ENCODE data around the gene LTBP1.
"Not testable (repeated sequence)": the region's sequence is repeated elsewhere in the genome, so short reads cannot be mapped to it uniquely, and the experiment has no call there.

LTBP1 gene, protein sequence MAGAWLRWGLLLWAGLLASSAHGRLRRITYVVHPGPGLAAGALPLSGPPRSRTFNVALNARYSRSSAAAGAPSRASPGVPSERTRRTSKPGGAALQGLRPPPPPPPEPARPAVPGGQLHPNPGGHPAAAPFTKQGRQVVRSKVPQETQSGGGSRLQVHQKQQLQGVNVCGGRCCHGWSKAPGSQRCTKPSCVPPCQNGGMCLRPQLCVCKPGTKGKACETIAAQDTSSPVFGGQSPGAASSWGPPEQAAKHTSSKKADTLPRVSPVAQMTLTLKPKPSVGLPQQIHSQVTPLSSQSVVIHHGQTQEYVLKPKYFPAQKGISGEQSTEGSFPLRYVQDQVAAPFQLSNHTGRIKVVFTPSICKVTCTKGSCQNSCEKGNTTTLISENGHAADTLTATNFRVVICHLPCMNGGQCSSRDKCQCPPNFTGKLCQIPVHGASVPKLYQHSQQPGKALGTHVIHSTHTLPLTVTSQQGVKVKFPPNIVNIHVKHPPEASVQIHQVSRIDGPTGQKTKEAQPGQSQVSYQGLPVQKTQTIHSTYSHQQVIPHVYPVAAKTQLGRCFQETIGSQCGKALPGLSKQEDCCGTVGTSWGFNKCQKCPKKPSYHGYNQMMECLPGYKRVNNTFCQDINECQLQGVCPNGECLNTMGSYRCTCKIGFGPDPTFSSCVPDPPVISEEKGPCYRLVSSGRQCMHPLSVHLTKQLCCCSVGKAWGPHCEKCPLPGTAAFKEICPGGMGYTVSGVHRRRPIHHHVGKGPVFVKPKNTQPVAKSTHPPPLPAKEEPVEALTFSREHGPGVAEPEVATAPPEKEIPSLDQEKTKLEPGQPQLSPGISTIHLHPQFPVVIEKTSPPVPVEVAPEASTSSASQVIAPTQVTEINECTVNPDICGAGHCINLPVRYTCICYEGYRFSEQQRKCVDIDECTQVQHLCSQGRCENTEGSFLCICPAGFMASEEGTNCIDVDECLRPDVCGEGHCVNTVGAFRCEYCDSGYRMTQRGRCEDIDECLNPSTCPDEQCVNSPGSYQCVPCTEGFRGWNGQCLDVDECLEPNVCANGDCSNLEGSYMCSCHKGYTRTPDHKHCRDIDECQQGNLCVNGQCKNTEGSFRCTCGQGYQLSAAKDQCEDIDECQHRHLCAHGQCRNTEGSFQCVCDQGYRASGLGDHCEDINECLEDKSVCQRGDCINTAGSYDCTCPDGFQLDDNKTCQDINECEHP (N-terminal part only)

GRCh38 chr2:32946314-32947075 lies at the start of gene LTBP1:
Gene LTBP1, plus strand, starts transcription at chr2:32946953. Its CDS starts 372 bp downstream, at chr2:32947325.
- DNase-seq: peak; percentile 48

DNA sequence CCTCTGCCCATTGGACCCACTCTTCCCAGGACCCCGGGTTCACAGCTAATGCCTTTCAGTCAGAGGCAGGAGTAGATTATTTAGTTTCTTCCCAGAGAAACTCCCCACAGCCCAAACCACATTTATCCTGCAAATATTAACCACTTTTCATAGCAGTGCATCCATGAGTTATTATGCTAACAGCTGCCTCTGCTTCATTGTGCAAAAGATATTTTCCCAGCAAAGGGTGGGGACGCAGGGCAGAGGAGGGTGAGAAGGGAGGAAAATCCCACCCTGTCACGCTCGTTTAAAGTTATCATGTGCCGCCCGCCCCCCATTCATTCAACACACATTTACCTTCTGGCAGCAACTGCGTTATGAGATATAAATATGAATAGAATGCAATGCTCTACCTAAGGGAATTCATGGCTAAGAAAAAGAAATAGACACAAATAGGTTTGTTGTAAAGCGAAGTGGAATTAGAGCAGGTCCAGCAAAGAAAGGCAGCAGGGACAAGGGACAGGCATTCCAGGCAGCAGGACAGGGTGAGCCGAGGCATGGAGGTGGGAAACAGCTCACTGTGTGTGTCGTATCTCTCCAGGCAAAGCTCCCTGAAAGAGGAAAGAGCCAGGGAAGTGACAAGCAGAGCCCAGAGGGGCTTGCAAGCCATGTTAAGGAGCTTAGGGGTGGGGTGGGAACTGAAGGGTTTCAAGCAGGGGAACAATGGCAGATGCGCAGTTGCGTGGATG lies 46.3 kb upstream of the LTBP1 start:
- DNase-seq: no peak

DNA sequence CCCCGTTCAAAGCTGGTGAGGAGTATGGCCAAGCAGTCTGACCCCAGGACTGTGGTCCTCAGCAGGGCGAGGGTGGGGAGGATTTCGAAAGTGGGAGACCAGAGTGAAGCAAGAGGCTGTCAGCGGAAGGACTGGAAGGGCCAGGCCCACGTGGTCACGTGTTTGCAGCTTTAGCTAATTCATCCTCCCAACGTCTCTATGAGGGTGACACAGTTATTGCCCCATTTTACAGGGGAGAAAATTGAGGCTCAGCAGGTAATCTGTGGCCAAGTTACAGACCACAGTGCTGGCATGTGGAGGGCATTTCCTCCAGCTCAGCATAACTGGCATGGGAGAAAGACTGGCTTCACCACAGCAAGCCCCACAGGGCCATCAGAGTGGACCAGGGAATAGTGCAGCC lies 45.4 kb upstream of the LTBP1 start:
- DNase-seq: no peak

GRCh38 chr2:32902174-32902573 lies 44.6 kb upstream of the LTBP1 start:
- DNase-seq: no peak

DNA sequence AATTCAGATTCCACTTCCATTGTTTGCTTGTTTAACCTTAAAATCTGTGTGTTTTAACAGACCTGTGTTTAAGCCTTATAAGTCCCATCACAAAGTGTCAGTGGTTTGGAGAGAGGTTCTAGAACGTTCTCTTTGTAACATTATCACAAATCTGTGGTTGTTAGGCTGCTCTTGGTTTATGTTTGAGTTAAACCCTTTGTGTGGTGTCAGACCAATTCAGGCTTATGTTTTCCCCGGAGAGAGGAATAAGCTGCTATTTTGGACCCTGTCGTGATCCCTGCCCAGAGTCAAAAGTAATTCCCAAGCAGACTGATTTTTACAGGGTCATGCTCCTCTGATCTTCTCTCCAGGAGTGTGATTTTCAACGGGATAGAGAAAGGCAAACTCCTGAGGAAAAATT lies 43.8 kb upstream of the LTBP1 start:
- no peak for DNase-seq

DNA sequence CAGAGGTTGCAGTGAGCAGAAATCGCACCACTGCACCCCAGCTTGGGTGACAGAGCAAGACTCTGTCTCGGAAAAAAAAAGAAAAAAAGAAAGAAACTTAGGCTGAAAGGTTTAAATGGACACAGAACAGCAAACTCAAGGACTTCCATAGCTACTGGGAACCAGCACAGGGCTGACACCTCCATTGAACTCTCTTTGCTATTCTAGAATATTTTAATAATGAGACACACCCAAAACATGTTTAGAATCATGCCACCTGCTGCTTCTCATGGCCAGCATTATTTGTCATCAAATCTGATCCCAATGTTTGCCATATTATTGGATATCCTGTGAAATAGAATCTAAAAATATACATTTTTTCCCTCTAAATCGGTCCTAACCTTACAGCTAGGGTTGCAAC lies 42.7 kb upstream of the LTBP1 start:
- no peak for DNase-seq

DNA sequence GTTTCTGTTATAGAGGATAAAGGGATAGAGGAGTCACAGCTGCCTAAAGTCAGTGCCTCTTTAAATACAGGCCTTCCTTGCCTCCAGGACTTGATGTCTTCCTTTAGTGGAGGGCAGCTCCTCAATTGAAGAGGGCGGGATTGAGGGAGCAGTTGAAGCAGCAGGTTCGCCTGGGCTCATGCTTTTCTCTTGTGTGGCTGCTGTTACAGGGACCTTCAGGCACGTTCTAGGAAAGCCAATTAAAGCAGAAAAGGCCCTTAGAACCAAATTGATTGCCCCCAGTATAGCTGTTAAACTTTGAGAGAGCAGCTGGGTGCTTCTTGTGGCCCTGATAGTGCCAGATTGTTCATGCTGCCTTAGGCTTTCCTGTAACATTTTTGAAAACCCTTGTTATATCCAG lies 42.0 kb upstream of the LTBP1 start:
- DNase-seq: no peak

DNA sequence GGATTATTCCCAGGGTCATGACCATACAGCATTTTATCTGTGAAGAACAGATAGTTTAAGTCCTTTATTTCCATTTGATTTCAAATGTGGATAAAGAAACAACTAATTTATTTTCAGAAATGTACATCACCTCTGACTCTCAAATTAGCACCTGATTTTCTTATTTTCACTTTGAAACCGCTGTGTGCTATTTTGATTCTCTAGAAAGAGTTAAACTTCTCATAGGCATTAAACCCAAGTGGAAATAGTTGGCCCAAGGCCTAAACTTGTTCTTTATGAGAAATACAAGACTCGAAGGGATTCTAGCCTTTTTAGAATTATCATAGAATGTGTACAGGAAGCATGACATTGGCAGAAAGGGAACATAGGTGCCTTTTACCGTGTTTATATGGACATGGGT lies 41.5 kb upstream of the LTBP1 start:
- no peak for DNase-seq

GRCh38 chr2:32910883-32911598 lies 35.7 kb upstream of the LTBP1 start:
- DNase-seq: peak; percentile 60

GRCh38 chr2:32915694-32916093 lies 31.1 kb upstream of the LTBP1 start:
- no peak for DNase-seq

DNA sequence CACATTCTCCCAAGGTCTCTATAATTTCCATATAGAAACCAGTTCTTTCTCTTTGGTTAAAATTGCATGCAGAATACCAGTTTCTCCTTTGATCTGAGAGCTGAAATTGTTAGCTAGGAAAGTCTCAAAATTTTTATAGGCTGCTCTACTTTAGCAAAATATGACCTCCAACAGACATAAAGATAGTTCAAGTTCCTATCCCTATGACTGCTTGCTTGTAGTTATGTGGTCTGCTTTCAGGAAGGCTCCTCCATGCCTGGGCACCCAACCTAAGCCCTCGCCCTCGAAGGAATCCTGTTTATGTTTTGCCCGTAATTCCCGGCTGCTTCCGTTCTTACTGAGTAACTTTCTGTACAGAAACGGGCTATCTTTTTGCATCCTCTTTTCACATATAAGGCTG lies 28.0 kb upstream of the LTBP1 start:
- DNase-seq: no peak

- not testable (repeated sequence) for DNase-seq
These were observed 26.9 kb upstream of the LTBP1 start for GRCh38 chr2:32919901-32920300.

GRCh38 chr2:32921486-32921885 lies 25.3 kb upstream of the LTBP1 start:
- DNase-seq: not testable (repeated sequence)

GRCh38 chr2:32922501-32922900 lies 24.3 kb upstream of the LTBP1 start:
- DNase-seq: no peak

- DNase-seq: no peak
These were observed 23.6 kb upstream of the LTBP1 start for GRCh38 chr2:32923109-32923508.

GRCh38 chr2:32925283-32925815 lies 21.4 kb upstream of the LTBP1 start:
- no peak for DNase-seq

DNA sequence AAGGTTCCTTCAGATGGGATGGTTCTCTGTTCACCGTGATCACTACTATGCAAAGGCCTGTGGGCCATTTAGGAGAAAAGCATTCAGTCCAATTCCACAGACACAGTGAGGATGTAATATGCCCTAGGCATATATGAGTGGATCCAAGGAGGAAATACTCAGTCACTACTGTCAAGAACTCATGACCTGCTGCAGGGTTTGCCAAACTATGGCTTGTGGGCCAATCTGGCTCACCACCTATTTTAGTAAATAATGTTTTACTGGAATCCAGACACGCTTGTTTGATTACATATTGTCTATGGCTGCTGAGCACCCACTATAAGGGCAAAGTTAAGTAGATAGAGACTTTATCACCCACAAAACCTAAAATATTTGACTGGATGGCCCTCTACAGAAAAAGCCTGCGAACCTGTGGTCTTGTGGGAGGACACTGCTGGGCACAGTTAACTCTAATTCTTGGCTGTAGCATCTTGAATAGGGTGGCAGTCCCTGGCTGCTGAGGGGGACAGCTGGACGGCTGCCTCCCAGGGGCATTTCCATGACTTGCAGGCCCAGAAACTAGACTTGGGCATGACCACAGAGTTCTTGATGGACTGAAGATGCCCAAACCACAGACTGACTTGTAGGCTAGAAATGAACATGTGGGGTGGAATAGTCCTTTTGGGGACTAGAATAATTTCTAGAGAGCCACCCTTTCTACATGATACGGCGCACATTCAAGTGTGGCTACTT lies 20.6 kb upstream of the LTBP1 start:
- DNase-seq: no peak

GRCh38 chr2:32926708-32927084 lies 20.1 kb upstream of the LTBP1 start:
- no peak for DNase-seq

- DNase-seq: no peak
These were observed 16.3 kb upstream of the LTBP1 start for GRCh38 chr2:32930436-32930835.

GRCh38 chr2:32931519-32931918 lies 15.2 kb upstream of the LTBP1 start:
- DNase-seq: no peak
